Testis (tissue), 3 donors: Measurements from ENCODE around the gene NPSR1. TPM values are rescaled to one million over a fixed set of nuclear protein-coding genes. Genes with fewer than 3 reads are reported as not detected.

Experiments
- DNase-seq: peaks from one replicate; pipeline ENCODE4 v3.0.0-alpha.2; 2019
- H3K27ac ChIP-seq, 2 donors: fragments of 200-600 bp; sonication (generic); one replicate each; pipeline ENCODE4 v1.5.1; 2019
- H3K27me3 ChIP-seq: fragments of 200-600 bp; sonication (generic); one replicate; pipeline ENCODE4 v1.5.1; 2019
- H3K36me3 ChIP-seq: fragments of 200-600 bp; sonication (generic); one replicate; pipeline ENCODE4 v1.5.1; 2017; ENCODE audit warnings: low read depth; ENCODE audit errors: missing control alignments
- H3K4me1 ChIP-seq: fragments of 200-600 bp; sonication (generic); one replicate; pipeline ENCODE4 v1.5.1; 2019
- H3K4me3 ChIP-seq, 2 donors: fragments of 200-600 bp; sonication (generic); one replicate each; pipeline ENCODE4 v1.5.1; 2017 to 2019
- H3K9me3 ChIP-seq: fragments of 200-600 bp; sonication (generic); one replicate; pipeline ENCODE4 v1.5.1; 2017
- CTCF ChIP-seq, 3 experiments: fragments of 450-650 bp in 2 of 3; fragments of 200-600 bp in 1 of 3; sonication (generic) in 1 of 3; IDR thresholded peaks; one replicate each; pipeline ENCODE4 v1.5.1; 2016 to 2019; ENCODE audit warnings: antibody characterized with exemption in 3 of 3, mild to moderate bottlenecking in 2 of 3, moderate library complexity in 1 of 3
- POLR2A ChIP-seq: fragments of 450-650 bp; IDR thresholded peaks from one replicate; pipeline ENCODE4 v1.6.1; 2017; ENCODE audit warnings: antibody characterized with exemption, mild to moderate bottlenecking, moderate library complexity
- WGBS, 2 donors: methylation state at CpG; one replicate each; pipeline ENCODE4 v1.1.5; 2018; 5-methylcytosine and 5-hydroxymethylcytosine counted together
- intact Hi-C: fragments of 100-400 bp; cut with DNase I; formaldehyde crosslinking; loops from one replicate; pipeline ENCODE4 v1.15.1; 2023; ENCODE audit warnings: low total_unique reads
- polyA plus RNA-seq: library from polyadenylated mRNA; stranded (reverse); fragments of 350-450 nt; fragmentation: Illumina TruSeq; extraction: RNeasy Lipid Tissue Mini Kit (QIAGEN cat#74804); gene quantifications from one replicate; pipeline ENCODE4 v1.2.3, GENCODE V29; 2014; ENCODE audit warnings: low read depth, low replicate concordance; ENCODE audit not compliant: insufficient read depth
- total RNA-seq, 2 donors: library from RNA; depleted of rRNA; stranded (reverse); fragments of >200 nt; gene quantifications; one replicate each; pipeline ENCODE4 v1.2.3, GENCODE V29; 2016

Gene NPSR1
- total and polyA plus RNA-seq, 3 donors from 2014 or later = 0.25 to 0.54 TPM; not detected in 1

GRCh38 chr7:34750209-34750608 lies 92.2 kb downstream of the NPSR1 start:
- H3K27ac ChIP-seq = no peak overlapping the region
- no peak overlapping the region for H3K4me3 ChIP-seq
- intact Hi-C loops = no loop called here
- no peaks in the 10 kb centered on the region for H3K9me3 ChIP-seq
- WGBS, 2 donors = 89% methylated on average over 8 of the region's 8 CpGs
- TF ChIP-seq CTCF (IDR thresholded peaks at IDR 0.05) (no peak), POLR2A (no peak)
- no peak for DNase-seq
- no peaks in the 10 kb centered on the region for H3K27me3 ChIP-seq
- H3K36me3 ChIP-seq = no peaks in the 10 kb centered on the region
- H3K4me1 ChIP-seq = no peaks in the 10 kb centered on the region

DNA sequence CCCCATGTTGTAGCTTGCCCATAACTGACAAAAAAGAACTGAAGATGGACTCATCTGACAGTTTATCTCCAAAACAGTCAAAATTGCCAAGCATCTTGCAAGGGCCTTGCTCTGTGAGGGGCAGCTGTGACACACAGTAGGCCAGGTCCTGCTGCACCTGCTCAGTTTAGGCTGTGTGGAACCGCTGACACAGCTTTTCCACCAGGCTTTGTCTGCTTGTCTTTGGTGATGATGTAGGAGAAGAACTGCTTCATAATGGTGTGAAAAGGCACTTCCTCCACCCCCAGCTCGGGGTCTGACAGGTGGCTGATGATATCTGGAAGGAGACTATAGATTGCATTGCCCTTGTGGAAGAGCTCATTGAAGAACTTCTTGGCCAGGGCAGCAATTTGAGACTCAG lies 92.6 kb downstream of the NPSR1 start:
- Histone ChIP-seq H3K4me3 (no peak overlapping the region), H3K4me1 (no peaks in the 10 kb centered on the region), H3K27ac (no peak overlapping the region), H3K9me3 (no peaks in the 10 kb centered on the region), H3K27me3 (no peaks in the 10 kb centered on the region), H3K36me3 (no peaks in the 10 kb centered on the region)
- intact Hi-C loops = no loop called here
- no peak for TF ChIP-seq CTCF (IDR thresholded peaks at IDR 0.05)
- no peak for TF ChIP-seq POLR2A
- 87 to 93% methylated on average over 2 of the region's 2 CpGs for WGBS, 2 donors
- no peak for DNase-seq

DNA sequence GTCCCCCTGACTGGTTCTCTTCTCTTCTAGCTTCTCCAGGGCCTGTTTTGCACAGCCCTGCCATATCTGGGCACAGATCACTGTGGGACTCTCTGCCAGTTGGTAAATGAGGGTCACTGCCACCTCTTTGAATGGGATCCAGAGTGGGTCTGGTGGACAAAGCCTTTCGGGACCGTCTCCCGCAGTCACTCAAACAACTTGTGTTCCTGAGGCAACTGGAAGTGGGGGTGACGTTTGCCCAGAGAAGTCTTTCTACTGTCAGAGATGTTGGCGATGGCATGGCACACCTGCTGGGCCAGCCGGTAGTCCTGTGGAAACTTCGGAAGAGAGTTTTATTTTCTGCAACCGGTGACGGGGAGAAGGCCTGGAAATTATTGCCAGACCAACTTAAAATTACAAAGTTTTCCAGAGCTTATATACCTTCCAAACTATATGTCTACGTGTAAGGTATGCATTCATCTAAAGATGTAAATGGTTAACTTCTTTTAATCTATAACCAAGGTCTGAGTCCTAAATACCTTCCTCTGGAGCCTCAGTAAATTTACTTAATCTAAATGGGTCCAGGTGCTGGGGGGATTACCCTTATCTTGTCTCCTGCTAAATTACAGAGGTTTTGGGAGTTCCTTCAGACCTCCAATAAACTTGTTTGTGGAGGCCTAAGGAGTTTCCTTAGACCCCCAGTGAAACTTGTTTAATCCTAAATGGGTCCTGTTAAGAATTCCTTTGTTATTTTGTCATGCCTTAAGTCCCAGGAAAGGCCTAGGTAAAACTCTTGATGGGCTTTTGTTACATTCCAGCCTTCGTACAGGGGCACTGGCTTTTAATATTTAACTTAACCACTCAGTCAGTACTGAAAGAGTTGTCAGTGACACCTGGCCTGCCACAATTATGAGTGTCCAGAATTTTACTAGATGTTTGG lies 94.0 kb downstream of the NPSR1 start:
- Histone ChIP-seq H3K4me3 (no peak overlapping the region), H3K27me3 (no peaks in the 10 kb centered on the region), H3K9me3 (no peaks in the 10 kb centered on the region), H3K27ac (no peak overlapping the region), H3K4me1 (no peaks in the 10 kb centered on the region), H3K36me3 (no peaks in the 10 kb centered on the region)
- intact Hi-C loops = no loop called here
- no peak for DNase-seq
- 94 to 96% methylated on average over 11 of the region's 11 CpGs for WGBS, 2 donors
- TF ChIP-seq CTCF (IDR thresholded peaks at IDR 0.05) (no peak), POLR2A (no peak)

GRCh38 chr7:34752929-34753328 lies 94.9 kb downstream of the NPSR1 start:
- TF ChIP-seq CTCF (IDR thresholded peaks at IDR 0.05) = no peak
- TF ChIP-seq POLR2A = no peak
- Histone ChIP-seq H3K36me3 (no peaks in the 10 kb centered on the region), H3K4me1 (no peaks in the 10 kb centered on the region), H3K4me3 (no peak overlapping the region), H3K27me3 (no peaks in the 10 kb centered on the region), H3K9me3 (no peaks in the 10 kb centered on the region), H3K27ac (no peak overlapping the region)
- intact Hi-C loops = no loop called here
- WGBS, 2 donors = 52 to 85% methylated on average over 3 of the region's 3 CpGs
- DNase-seq = no peak

DNA sequence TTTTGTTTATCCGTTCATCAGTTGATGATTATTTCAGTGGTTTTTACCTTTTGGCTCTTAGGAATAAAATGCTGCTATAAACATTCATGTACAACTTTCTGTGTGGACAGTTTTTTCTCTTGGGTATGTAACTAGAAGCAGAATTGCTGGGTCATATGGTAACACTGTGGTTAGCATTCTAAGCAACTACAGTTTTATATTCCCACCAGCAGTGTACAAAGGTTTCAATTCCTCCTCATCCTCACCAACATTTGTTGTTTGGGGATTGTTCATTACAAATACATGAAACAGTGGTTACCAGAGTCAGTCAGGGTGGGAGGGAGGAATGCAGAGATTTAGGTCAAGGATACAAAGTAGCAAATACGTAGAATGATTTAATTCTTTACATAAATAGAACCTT lies 97.0 kb downstream of the NPSR1 start:
- no peak overlapping the region for H3K4me3 ChIP-seq
- H3K27ac ChIP-seq = no peak overlapping the region
- no peaks in the 10 kb centered on the region for H3K36me3 ChIP-seq
- intact Hi-C loops = no loop called here
- no peak for DNase-seq
- WGBS, 2 donors = 61 to 70% methylated on average over 2 of the region's 2 CpGs
- H3K4me1 ChIP-seq = no peaks in the 10 kb centered on the region
- H3K9me3 ChIP-seq = no peaks in the 10 kb centered on the region
- TF ChIP-seq POLR2A (no peak), CTCF (IDR thresholded peaks at IDR 0.05) (no peak)
- H3K27me3 ChIP-seq = no peaks in the 10 kb centered on the region
